Ovary (tissue), 3 donors: Measurements from ENCODE around the gene ZNF768.

Experiments used
- CTCF ChIP-seq, 3 donors: fragments of 450-650 bp in 2 of 3; fragments of 200-600 bp in 1 of 3; IDR thresholded peaks; one replicate each; pipeline versions ENCODE4 v1.5.1 to v1.8.0; 2016 to 2022; ENCODE audit warnings: antibody characterized with exemption in 3 of 3, mild to moderate bottlenecking in 1 of 3
- EP300 ChIP-seq: sonication (generic); formaldehyde crosslinking; IDR thresholded peaks from one replicate; pipeline ENCODE4 v1.6.1; 2017; ENCODE audit warnings: antibody characterized with exemption
- POLR2A ChIP-seq: fragments of 450-650 bp; IDR thresholded peaks from one replicate; pipeline ENCODE4 v1.6.1; 2017; ENCODE audit warnings: antibody characterized with exemption, mild to moderate bottlenecking, moderate library complexity
- donor health status: DM: no; HTN: no; CAD: no.

GRCh38 chr16:30553393-30553899, 27.1 kb upstream of the ZNF768 start:
- TF ChIP-seq CTCF (IDR thresholded peaks at IDR 0.05): no peak
- no peak for TF ChIP-seq EP300
- TF ChIP-seq POLR2A: no peak
